ENCODE results near the gene CNMD.

CNMD gene

DNA sequence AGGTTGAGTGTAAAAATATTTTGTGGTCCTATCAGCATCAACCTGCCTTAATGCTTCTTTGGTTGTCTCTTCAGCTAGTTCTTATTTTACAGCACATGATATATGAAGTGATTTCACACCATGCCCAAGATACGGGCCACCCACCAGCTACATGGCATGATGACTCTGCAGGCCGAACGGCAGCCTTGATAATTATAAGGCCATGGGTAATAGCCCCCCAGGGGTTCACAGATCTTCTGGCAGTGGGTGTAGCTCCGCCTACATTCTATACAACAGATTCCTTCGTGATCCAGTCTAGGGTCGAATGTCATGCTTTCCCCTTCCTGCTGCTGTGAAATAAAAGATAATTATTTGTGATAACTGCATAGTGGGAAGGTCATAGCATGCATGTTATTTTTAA lies 36.1 kb downstream of the CNMD start:
- TF ChIP-seq POLR2AphosphoS5 (IDR thresholded peaks at IDR 0.05; ENCODE audit: low read depth, low read length) (no peak), FOXP2 (optimal IDR thresholded peaks at IDR 0.05; ENCODE audit: borderline replicate concordance, extremely low read depth, extremely low read length, insufficient read depth) (no peak), TAF1 (IDR thresholded peaks at IDR 0.05; ENCODE audit: borderline replicate concordance, insufficient read depth, low read length) (no peak)

- TF ChIP-seq SIN3A (IDR thresholded peaks at IDR 0.05; ENCODE audit: borderline replicate concordance, insufficient read depth, low read length): no peak
- TF ChIP-seq REST (IDR thresholded peaks at IDR 0.05; ENCODE audit: insufficient read depth in 1 of 2, low read depth in 2 of 2, low read length in 2 of 2): no peak
- no peak for TF ChIP-seq FOXP2 (optimal IDR thresholded peaks at IDR 0.05; ENCODE audit: borderline replicate concordance, extremely low read depth, extremely low read length, insufficient read depth)
- TF ChIP-seq TAF1 (IDR thresholded peaks at IDR 0.05; ENCODE audit: borderline replicate concordance, insufficient read depth, low read length): no peak
- TF ChIP-seq POLR2AphosphoS5 (IDR thresholded peaks at IDR 0.05; ENCODE audit: low read depth, low read length): no peak
These were observed 37.7 kb downstream of the CNMD start for GRCh38 chr13:52701728-52702465.

DNA sequence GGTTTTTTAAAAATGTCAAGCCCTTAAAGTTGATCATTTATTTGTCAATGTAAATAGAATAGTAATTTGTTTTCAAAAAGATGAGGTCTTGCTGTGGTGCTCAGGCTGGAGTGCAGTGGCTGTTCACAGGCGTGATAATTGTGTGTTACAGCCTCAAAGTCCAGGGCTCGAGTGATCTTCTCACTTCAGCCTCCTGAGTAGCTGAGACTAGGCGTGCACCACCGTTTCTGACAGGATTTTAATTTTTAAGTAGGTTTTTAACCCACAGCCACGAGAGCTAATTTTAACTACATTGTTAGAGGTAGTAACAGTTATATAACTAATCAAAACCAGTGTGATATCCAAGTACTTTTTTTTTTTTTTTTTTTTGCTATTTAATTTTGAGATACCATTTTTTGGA lies 43.1 kb downstream of the CNMD start:
- TF ChIP-seq SIN3A (IDR thresholded peaks at IDR 0.05; ENCODE audit: borderline replicate concordance, insufficient read depth, low read length): no peak
- no peak for TF ChIP-seq FOXP2 (optimal IDR thresholded peaks at IDR 0.05; ENCODE audit: borderline replicate concordance, extremely low read depth, extremely low read length, insufficient read depth)
- TF ChIP-seq REST (IDR thresholded peaks at IDR 0.05; ENCODE audit: insufficient read depth in 1 of 2, low read depth in 2 of 2, low read length in 2 of 2): no peak
- TF ChIP-seq TAF1 (IDR thresholded peaks at IDR 0.05; ENCODE audit: borderline replicate concordance, insufficient read depth, low read length): no peak
- no peak for TF ChIP-seq POLR2AphosphoS5 (IDR thresholded peaks at IDR 0.05; ENCODE audit: low read depth, low read length)

- TF ChIP-seq FOXP2 (optimal IDR thresholded peaks at IDR 0.05; ENCODE audit: borderline replicate concordance, extremely low read depth, extremely low read length, insufficient read depth) (no peak), POLR2AphosphoS5 (IDR thresholded peaks at IDR 0.05; ENCODE audit: low read depth, low read length) (no peak), REST (IDR thresholded peaks at IDR 0.05; ENCODE audit: insufficient read depth in 1 of 2, low read depth in 2 of 2, low read length in 2 of 2) (no peak), TAF1 (IDR thresholded peaks at IDR 0.05; ENCODE audit: borderline replicate concordance, insufficient read depth, low read length) (no peak), SIN3A (IDR thresholded peaks at IDR 0.05; ENCODE audit: borderline replicate concordance, insufficient read depth, low read length) (no peak)
These were observed 43.8 kb downstream of the CNMD start for GRCh38 chr13:52695856-52696255.

DNA sequence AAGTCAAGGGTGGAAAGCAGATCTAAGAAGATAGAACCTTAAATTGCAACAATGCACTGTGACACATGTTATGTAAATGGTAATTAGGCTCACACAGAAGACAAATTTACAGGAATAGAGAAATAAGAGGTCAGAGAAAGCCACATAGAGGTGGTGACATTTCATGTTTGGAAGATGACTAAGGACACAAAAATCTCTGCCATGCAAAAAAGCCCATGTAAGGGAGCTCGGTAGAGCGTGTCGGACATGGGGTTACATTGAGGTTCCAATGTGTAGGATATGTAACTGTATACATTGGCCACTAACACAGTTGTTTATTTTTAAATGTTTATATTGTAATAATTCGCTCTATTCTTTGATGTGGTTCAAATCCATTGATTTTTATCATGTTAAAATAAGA lies 53.2 kb downstream of the CNMD start:
- TF ChIP-seq FOXP2 (optimal IDR thresholded peaks at IDR 0.05; ENCODE audit: borderline replicate concordance, extremely low read depth, extremely low read length, insufficient read depth) (no peak), REST (IDR thresholded peaks at IDR 0.05; ENCODE audit: insufficient read depth in 1 of 2, low read depth in 2 of 2, low read length in 2 of 2) (no peak), SIN3A (IDR thresholded peaks at IDR 0.05; ENCODE audit: borderline replicate concordance, insufficient read depth, low read length) (no peak), TAF1 (IDR thresholded peaks at IDR 0.05; ENCODE audit: borderline replicate concordance, insufficient read depth, low read length) (no peak), POLR2AphosphoS5 (IDR thresholded peaks at IDR 0.05; ENCODE audit: low read depth, low read length) (no peak)
